GM18502 (cell line): ENCODE measurements around the gene ADK.
"Not testable (repeated sequence)": the region's sequence is repeated elsewhere in the genome, so short reads cannot be mapped to it uniquely, and the experiment has no call there.

Experiments
- ATAC-seq: cut with Tn5 transposase; IDR thresholded peaks from one replicate; pipeline ENCODE4 v1.9.1; 2021; ENCODE audit warnings: mild to moderate bottlenecking; ENCODE audit not compliant: unreplicated experiment, poor library complexity

ADK gene

DNA sequence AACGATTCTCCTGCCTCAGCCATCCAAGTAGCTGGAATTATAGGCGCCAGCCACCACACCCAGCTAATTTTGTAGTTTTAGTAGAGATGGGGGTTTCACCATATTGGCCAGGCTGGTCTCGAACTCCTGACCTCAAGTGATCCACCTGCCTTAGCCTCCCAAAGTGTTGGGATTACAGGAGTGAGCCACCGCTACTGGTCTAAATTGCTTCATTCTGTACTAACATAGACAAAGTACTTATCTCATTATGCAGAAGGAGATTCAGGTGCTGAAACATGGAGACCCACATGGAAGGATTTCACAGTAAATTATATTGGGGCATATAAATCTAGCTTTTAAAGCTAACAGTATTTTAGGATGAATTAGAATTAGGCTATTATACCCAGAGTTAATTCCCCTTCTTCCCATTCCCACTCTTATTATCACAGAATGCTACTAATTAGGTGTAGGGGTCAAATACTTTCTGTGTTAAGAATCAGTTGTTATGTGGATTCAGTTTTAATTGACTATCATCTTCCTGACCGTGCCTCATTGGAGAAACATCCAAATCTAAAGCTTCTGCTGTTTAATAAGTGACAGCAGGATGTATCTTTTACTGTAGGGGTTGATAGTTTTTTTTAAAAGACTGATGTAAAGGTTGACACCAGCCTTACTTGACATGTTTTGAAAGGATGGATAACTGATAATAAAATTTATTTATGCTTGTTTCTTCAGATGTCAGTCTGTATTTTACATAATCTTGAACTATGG lies 27.2 kb downstream of the ADK start:
- no peak for ATAC-seq

DNA sequence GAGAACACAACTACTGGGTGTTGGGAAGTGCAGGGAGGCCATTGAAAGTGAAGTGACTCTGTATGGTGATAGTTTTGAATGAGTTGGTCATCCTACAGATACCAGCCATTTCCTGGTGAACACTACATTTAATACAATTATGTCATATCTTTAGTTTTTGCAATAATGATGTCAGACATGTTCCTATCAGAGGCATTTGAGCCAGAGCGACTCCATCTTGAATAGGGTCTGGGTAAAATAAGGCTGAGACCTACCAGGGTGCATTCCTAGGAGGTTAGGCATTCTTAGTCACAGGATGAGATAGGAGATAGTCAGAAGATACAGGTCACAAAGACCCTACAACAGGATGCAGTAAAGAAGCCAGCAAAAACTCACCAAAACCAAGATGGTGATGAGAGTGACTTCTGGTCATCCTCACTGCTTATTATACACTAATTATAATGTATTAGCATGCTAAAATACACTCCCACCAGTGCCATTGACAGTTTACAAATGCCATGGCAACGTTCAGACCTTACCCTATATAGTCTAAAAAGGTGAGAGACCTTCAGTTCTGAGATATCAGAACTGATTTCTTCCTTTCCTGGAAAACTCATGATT lies 28.2 kb downstream of the ADK start:
- ATAC-seq, result no peak

DNA sequence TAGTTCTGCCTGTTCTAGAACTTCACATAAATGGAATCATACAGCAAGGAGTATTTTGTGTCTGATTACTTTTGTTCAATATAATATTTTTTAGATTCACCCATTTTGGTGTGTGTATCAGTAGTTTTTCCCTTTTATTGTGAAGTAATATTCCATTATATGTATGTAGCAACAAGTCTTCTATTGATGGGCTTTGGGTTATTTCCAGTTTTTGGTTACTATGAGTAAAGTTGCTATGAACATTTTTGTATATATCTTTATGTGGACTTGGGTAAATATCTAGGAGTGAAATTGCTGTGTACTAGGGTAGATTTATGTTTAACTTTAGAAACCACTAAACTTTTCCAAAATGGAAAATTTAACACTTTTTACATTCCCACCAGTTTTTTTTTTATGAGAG lies 35.7 kb downstream of the ADK start:
- no peak for ATAC-seq

DNA sequence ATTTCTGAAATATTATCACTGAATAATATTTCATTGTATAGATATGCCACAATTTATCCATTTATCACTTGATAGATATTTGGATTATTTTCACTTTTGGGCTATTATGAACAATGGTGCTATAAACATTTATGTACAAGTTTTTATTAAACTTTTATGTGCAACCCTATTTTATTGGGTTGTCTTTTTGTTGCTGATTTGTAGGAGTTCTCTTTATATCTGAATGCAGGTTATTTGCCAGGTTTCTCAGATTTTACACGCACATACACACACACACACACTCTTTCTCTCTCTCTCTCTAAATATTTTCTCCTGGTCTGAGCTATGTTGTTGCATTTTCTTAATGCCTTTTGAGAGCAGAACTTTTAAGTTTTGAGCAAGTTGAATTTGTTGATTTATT lies 36.2 kb downstream of the ADK start:
- no peak for ATAC-seq

DNA sequence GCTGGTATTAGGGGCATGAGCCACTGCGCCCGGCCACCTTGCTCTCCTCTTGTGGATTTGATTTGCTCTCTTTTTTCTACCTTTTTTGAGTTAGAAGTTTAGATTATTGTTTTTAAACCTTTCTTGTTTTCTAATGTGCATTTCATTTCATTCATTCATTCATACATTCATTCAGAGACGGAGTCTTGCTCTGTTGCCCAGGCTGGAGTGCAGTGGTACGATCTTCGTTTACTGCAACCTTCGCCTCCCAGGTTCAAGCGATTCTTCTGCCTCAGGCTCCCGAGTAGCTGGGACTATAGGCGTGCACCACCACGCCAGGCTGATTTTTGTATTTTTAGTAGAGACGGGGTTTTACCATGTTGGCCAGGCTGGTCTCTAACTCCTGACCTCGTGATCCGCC lies 37.6 kb downstream of the ADK start:
- ATAC-seq, result not testable (repeated sequence)

DNA sequence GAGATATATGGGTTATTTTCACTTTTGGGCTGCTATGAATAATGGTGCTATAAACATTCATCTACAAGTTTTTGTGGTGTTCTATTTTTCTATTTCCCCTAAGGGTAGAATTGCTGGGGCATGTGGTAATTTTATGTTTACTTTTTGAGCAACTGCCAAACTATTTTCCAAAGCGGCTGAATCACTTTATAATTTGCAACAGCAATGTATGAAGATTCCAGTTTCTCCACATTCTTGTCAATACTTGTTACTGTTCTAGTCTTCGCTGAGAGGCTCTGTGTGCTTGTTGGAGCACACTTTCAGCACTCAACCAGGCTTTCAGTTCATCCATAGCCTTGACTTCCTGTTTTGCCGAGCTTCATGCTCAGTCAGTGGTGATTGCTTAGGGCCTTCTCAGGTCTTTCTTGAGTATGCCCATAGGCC lies 39.0 kb downstream of the ADK start:
- ATAC-seq, result peak; percentile 86

DNA sequence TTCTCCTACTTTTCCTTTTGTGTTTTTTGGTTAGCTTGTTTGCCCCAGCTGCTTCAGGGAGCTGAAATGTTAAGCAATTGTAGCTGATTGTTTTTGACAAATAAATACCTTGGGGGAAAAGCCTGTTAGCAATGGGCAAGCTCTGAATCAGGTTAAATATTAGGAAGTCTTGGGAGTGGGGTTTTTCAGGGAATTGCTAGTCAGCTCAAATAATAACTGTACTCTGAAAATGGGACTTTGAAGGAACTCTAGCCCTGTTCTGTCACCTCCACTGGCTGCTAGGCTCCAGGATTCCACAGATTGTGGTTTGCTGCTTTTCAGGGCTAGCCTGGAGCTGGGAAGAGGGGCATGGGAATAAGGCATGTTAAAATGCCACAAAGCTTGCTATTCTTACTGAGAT lies 39.5 kb downstream of the ADK start:
- no peak for ATAC-seq

DNA sequence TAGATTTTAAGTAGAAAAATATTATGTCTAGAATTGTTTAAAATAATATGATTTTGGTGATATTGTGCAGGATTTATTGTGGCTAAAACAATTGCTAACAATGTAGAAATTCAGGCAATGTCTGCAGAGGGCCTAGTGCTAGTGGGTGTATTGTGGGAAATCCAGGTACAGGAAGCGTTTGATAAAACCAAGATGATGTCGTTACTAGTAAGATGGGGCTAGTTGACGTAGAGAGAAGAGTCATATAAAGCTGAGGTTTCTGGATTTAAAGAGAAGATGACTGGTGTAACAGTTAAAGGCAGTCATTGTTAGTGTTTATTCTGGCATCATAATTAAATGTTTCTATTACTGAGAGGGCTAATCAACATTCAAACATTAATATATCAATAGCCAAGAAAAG lies 43.5 kb downstream of the ADK start:
- ATAC-seq, result no peak

DNA sequence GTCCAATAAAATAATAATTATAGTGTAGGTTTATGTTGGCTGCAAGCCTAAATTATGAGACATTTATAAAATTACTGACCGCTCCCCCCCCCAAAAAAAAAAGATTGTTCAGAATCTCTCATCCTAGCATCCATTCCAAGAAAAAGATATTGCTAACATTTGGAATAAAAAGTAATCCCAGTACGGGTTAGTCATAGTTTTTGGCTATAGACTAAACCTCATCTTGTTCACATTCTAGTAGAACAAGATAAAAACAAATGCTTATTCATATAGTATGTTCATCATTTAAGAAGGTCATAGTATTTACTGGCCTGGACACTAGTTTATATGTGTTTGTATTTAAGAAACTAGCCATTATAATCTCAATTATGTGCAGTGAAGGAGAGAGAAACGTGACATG lies 44.0 kb downstream of the ADK start:
- ATAC-seq, result no peak

DNA sequence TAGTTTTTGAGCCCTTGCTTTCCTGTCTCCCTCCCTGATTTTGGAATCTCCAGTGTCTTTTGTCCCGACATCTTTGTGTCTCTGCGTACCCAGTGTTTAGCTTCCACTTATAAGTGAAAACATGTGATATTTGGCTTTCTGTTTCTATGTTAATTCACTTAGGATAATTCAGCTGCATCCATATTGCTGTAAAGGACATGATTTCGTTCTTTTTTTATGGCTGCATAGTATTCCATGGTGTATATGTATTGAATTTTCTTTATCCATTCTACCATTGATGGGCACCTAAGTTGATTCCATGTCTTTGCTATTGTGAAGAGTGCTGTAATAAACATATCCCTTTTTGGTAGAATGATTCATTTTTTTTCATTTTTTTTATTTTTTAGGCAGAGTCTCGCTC lies 48.3 kb downstream of the ADK start:
- ATAC-seq, result no peak

DNA sequence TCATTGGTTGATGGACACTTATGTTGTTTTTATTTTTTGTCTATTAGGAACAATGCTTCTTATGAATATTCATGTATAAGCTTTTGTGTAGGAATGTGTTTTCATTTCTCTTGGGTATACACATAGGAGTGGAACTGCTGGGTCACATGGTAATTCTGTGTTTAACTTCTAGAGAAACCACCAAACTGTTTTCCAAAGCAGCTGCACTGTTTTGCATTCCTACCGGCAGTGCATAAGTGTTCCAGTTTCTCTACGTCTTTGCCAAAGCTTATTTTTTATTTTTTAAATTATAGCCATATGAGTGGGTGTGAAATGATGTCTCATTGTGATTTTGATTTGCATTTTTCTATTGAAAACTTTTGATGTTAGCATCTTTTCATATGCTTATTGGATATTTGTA lies 51.3 kb downstream of the ADK start:
- ATAC-seq, result no peak

DNA sequence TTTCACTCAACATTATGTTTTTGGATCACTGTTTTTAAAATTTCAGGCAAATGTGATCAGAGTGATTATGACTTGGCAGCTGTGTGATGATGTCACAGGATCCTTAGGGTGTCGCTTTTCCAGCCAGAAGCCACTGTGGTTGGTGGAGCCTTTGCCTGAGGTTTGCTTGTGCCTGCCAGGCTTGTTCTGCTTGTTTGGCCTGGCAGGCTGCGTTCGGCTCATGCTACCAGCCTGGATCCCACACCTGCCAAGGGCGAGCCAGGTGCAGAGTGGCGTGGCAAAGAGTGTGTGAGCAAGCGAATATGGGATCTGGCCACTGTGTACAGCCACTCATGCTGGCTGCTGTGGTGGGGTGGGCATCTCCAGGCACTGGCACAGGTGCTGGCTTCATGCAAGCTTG lies 55.7 kb downstream of the ADK start:
- no peak for ATAC-seq

DNA sequence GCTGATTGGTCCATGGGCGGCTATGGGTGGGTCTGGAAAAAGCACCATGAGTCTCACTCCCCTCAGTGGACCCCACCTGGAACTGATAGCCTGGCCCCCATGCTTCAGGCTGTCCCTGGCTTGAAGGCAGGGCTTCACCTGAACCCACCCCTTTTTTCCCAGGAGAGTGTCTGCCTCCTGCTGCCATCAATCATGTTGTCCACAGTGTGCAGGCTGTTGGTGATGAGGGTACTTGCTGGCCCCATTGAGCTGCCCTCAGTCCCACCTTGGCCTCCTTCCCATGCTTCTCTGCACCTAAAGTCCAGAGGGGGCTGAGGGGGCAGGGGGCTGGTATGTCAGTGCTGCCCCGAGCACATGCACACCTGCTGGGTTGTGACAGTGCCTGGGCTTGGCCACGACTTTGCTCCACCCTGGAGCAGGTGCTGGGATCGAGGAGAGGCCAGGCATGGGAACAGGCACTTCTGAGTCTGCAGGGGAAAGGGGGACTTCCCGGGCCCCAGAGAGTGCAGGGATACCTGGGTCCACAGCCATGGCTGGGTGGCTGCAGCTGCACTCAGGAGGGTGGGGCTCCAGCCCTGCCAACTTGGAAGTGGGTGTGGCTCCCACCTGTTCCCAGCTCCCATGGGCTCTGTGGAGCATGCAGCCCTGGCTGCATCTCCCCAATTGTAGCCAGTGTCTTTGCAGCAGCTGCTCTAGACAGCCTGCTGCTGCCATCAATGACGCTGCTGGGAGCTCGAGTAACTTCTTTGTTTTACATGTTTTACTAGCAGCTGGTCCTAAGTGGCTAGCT lies 56.9 kb downstream of the ADK start:
- ATAC-seq, result no peak

DNA sequence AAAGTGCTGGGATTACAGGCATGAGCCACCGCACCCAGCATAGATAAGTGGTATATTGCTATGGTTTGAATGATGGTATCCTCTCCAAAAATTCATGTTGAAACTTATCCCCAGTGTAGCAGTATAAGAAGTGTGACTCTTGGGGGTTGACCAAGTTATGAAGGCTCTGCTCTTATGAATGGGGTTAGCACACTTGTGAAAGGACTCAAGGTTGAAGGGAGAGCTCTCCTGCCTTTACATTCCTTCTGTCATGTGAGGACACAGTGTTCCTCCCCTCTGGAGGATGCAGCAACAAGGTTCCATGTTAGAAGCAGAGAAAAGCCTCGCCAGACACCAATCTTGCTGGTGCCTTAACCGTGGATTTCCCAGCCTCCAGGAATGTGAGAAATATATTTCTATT lies 58.0 kb downstream of the ADK start:
- no peak for ATAC-seq

DNA sequence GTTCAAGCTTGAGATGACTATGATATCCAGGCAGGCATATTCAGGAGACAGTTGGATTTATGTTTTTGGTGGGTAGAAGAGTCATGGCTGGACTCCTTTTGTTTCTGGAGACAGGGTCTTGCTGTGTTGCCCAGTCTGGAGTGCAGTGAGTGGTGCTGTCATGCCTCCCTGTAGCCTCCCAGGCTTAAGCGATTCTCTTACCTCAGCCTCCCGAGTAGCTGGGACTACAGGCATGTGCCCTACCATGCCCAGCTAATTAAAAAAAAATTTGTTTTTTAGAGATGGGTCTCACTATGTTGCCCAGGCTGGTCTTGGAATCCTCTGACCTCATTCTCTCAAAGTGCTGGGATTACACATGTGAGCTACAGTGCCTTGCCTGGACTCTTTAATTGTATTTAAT lies 62.0 kb downstream of the ADK start:
- no peak for ATAC-seq

DNA sequence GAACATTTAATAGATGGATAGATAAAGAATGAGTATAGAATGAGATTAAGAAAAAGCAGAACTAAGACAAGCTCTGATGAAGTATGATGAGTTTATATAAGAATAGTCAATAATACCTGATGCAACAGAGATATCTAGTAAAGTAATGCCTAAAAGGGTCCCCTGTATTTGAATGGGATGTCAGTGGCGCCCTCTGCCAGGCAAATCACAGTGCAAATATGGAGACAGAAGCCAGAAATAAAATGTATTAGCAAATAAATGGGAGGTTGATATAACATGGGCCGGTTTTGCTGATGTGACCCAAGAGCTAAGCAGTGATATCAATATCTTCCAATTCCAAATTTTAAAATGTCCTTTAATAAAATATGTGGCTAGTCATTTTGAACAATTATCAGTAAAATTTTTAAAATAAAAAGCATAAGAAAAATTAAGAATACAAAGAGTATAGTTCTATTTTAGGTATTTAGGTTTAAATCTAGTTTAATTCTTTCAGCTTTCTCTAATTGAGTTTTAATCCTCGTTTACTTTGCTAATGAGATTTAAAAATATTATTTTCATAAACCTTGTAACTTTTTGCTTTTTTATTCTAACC lies 62.6 kb downstream of the ADK start:
- no peak for ATAC-seq

DNA sequence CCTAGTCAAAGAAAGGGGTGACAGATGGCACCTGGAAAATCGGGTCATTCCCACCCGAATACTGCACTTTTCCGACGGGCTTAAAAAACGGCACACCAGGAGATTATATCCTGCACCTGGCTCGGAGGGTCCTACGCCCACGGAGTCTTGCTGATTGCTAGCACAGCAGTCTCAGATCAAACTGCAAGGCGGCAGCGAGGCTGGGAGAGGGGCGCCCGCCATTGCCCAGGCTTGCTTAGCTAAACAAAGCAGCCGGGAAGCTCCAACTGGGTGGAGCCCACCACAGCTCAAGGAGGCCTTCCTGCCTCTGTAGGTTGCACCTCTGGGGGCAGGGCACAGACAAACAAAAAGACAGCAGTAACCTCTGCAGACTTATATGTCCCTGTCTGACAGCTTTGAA lies 66.1 kb downstream of the ADK start:
- not testable (repeated sequence) for ATAC-seq

DNA sequence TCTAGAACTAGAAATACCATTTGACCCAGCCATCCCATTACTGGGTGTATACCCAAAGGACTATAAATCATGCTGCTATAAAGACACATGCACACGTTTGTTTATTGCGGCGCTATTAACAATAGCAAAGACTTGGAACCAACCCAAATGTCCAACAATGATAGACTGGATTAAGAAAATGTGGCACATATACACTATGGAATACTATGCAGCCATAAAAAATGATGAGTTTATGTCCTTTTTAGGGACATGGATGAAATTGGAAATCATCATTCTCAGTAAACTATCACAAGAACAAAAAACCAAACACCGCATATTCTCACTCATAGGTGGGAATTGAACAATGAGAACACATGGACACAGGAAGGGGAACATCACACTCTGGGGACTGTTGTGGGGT lies 71.4 kb downstream of the ADK start:
- not testable (repeated sequence) for ATAC-seq

DNA sequence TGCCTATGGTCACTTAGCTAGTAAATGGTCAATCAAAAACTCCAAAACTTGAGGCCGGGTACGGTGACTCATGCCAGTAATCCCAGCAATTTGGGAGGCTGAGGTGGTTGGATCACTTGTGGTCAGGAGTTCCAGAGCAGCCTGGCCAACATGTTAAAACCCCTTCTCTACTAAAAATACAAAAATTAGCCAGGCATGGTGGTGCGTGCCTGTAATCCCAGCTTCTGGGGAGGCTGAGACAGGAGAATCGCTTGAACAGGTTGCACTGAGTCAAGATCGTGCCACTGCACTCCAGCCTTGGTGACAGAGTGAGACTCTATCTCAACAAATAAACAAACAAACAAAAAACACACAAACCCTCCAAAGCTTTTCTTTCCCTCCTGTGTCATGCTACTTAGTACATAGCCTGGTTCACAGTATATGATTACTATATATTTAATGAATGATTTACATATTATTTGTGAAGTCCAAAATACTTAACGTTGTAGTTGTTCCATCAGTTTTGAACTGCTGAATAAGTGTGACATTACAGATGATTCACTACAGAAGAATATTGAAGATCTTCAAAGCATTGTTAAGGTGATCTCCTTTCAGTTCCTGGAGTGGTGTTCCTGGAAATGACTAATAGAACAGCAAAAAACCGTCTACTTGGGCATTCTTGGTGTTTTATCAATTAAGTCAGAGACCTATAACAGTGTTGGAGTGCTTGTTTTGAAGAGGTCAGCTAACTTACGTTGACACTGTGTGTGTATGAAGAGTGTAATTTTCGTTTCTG lies 72.9 kb downstream of the ADK start:
- ATAC-seq, result no peak

DNA sequence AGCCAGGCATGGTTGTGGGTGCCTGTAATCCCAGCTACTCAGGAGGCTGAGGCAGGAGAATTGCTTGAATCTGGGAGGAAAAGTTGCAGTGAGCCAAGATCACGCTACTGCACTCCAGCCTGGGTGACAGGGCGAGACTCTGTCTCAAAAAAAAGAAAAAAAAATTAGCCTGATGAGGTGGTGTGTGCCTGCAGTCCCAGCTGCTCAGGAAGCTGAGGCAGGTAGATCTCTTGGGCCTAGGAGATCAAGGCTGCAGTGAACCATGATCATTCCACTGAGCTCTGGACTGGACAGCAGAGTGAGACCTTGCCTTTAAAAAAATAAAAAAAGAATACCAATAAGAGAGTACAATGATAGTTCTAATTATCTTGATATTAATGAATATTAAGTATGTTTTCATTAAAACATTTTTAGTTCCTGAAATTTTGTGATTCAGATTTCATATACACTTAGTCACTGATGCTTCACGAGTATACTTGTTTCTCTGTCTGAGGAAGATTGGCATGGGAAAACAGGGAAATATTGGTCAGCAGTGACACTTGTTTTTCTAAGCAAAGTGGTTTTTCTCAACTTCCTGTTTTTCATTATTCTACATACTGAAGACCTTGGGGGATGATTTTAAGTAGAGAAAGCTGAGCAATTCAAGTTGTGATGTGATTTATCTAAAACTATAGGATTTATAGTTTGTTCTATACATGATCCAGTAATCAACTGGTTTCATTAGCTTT lies 76.8 kb downstream of the ADK start:
- ATAC-seq, result no peak
